Endodermal cell (in vitro differentiated cells): Measurements from ENCODE around the gene PITPNC1. TPM values are rescaled to one million over a fixed set of nuclear protein-coding genes. Genes with fewer than 3 reads are reported as not detected.

Experiments used
- DNase-seq: peaks from one replicate; pipeline ENCODE4 v3.0.0-alpha.2; 2017
- H3K27ac ChIP-seq: 2 replicates; pipeline ENCODE4 v1.5.1; 2013; ENCODE audit warnings: mild to moderate bottlenecking, low read depth, low read length, moderate library complexity
- H3K27me3 ChIP-seq: 2 replicates; pipeline ENCODE4 v1.6.1; 2013; ENCODE audit warnings: mild to moderate bottlenecking, low read length, moderate library complexity; ENCODE audit not compliant: insufficient read depth, control insufficient read depth, poor library complexity, severe bottlenecking
- H3K36me3 ChIP-seq: 2 replicates; pipeline ENCODE4 v1.7.0; 2013; ENCODE audit warnings: mild to moderate bottlenecking, low read length, moderate library complexity; ENCODE audit not compliant: control insufficient read depth, insufficient read depth
- H3K4me1 ChIP-seq: one replicate; pipeline ENCODE4 v1.7.0; 2013; ENCODE audit warnings: low read length; ENCODE audit not compliant: control insufficient read depth, insufficient read depth
- H3K4me3 ChIP-seq: 2 replicates; pipeline ENCODE4 v1.5.1; 2013; ENCODE audit warnings: mild to moderate bottlenecking, low read length, moderate library complexity
- H3K9ac ChIP-seq: 2 replicates; pipeline ENCODE4 v1.6.1; 2013; ENCODE audit warnings: mild to moderate bottlenecking, low read length, moderate library complexity; ENCODE audit not compliant: poor library complexity, severe bottlenecking; ENCODE audit errors: extremely low read depth
- H3K9me3 ChIP-seq: 2 replicates; pipeline ENCODE4 v1.6.1; 2013; ENCODE audit warnings: mild to moderate bottlenecking, low read length, moderate library complexity; ENCODE audit not compliant: control insufficient read depth
- H3K27ac Mint-ChIP-seq: 2 replicates; pipeline ENCODE4 v1.8.0; 2020; ENCODE audit warnings: mixed read lengths
- H3K27me3 Mint-ChIP-seq: 2 replicates; pipeline ENCODE4 v1.8.0; 2021; ENCODE audit warnings: mild to moderate bottlenecking, mixed read lengths; ENCODE audit not compliant: insufficient read depth
- H3K36me3 Mint-ChIP-seq: 2 replicates; pipeline ENCODE4 v1.8.0; 2020; ENCODE audit warnings: low read depth, mixed read lengths
- H3K4me1 Mint-ChIP-seq: 2 replicates; pipeline ENCODE4 v1.8.0; 2020; ENCODE audit warnings: mixed read lengths
- H3K4me3 Mint-ChIP-seq: 2 replicates; pipeline ENCODE4 v1.8.0; 2020; ENCODE audit warnings: mild to moderate bottlenecking, moderate library complexity, mixed read lengths
- H3K9me3 Mint-ChIP-seq: 2 replicates; pipeline ENCODE4 v1.8.0; 2020; ENCODE audit warnings: mild to moderate bottlenecking, mixed read lengths
- CTCF ChIP-seq: fragments of 200-600 bp; sonication (generic); conservative IDR thresholded peaks from 2 replicates; pipeline ENCODE4 v1.5.0; 2021; ENCODE audit warnings: antibody characterized with exemption, mild to moderate bottlenecking
- WGBS, 2 experiments: methylation state at CpG; one replicate each; pipeline versions ENCODE4 v1.1.5 to v1.1.7; 2013; ENCODE audit warnings: missing lambda C conversion rate in 2 of 2, mixed read lengths in 1 of 2; ENCODE audit not compliant: insufficient coverage in 1 of 2, insufficient read length in 1 of 2; 5-methylcytosine and 5-hydroxymethylcytosine counted together
- total RNA-seq, 2 donors: library from RNA; stranded (reverse); fragmentation: NEBNext Ultra II Directional in 1 of 2; extraction: Animal tissue kit (Norgen Biotek cat#: 25700) in 1 of 2; gene quantifications; 2 replicates in 1 of 2; 3 replicates in 1 of 2; pipeline ENCODE4 v1.2.1, GENCODE V29; 2021

The PITPNC1 gene
- total RNA-seq, 2 donors from 2014 or later: 28.9 to 36.4 TPM

GRCh38 chr17:67617304-67617899 is 240.3 kb downstream of the PITPNC1 start:
- TF ChIP-seq CTCF: no peak
- H3K36me3 ChIP-seq: no peaks in the 10 kb centered on the region
- no peak overlapping the region for H3K4me3 Mint-ChIP-seq
- H3K27ac Mint-ChIP-seq: no peak overlapping the region
- no peaks in the 10 kb centered on the region for H3K9me3 ChIP-seq
- 88 to 94% methylated on average over 4 of the region's 4 CpGs for WGBS, 2 experiments
- no peaks in the 10 kb centered on the region for H3K4me1 Mint-ChIP-seq
- H3K4me1 ChIP-seq: no peaks in the 10 kb centered on the region
- no peak overlapping the region for H3K4me3 ChIP-seq
- H3K36me3 Mint-ChIP-seq: no peaks in the 10 kb centered on the region
- H3K27me3 Mint-ChIP-seq: no peaks in the 10 kb centered on the region
- no peaks in the 10 kb centered on the region for H3K27me3 ChIP-seq
- no peak overlapping the region for H3K9ac ChIP-seq
- DNase-seq: no peak
- no peaks in the 10 kb centered on the region for H3K9me3 Mint-ChIP-seq
- H3K27ac ChIP-seq: no peak overlapping the region

- no peaks in the 10 kb centered on the region for H3K27me3 Mint-ChIP-seq
- no peak overlapping the region for H3K4me3 Mint-ChIP-seq
- no peak overlapping the region for H3K27ac ChIP-seq
- H3K27ac Mint-ChIP-seq: peak overlapping the region; percentile 17
- DNase-seq: no peak
- no peaks in the 10 kb centered on the region for H3K9me3 Mint-ChIP-seq
- no peaks in the 10 kb centered on the region for H3K9me3 ChIP-seq
- no peak overlapping the region for H3K9ac ChIP-seq
- H3K27me3 ChIP-seq: no peaks in the 10 kb centered on the region
- no peaks in the 10 kb centered on the region for H3K4me1 Mint-ChIP-seq
- H3K36me3 Mint-ChIP-seq: no peaks in the 10 kb centered on the region
- no peaks in the 10 kb centered on the region for H3K4me1 ChIP-seq
- 95 to 100% methylated on average over 2 to 8 of the region's 9 CpGs for WGBS, 2 experiments
- no peak overlapping the region for H3K4me3 ChIP-seq
- H3K36me3 ChIP-seq: no peaks in the 10 kb centered on the region
- no peak for TF ChIP-seq CTCF
Observed at GRCh38 chr17:67619555-67619954, 242.5 kb downstream of the PITPNC1 start.

GRCh38 chr17:67620088-67620487 is 243.0 kb downstream of the PITPNC1 start:
- Mint-ChIP-seq H3K27me3 (no peaks in the 10 kb centered on the region), H3K27ac (no peak overlapping the region), H3K4me3 (no peak overlapping the region), H3K36me3 (peaks cover 1% of the 10 kb centered on the region), H3K9me3 (no peaks in the 10 kb centered on the region), H3K4me1 (no peaks in the 10 kb centered on the region)
- H3K27ac ChIP-seq: no peak overlapping the region
- no peaks in the 10 kb centered on the region for H3K27me3 ChIP-seq
- no peak for DNase-seq
- 92 to 95% methylated on average over 7 to 8 of the region's 8 CpGs for WGBS, 2 experiments
- no peak overlapping the region for H3K9ac ChIP-seq
- H3K4me3 ChIP-seq: no peak overlapping the region
- H3K9me3 ChIP-seq: no peaks in the 10 kb centered on the region
- H3K36me3 ChIP-seq: no peaks in the 10 kb centered on the region
- no peaks in the 10 kb centered on the region for H3K4me1 ChIP-seq
- TF ChIP-seq CTCF: no peak
